IgD-negative memory B cell (primary cell): Measurements from ENCODE around the gene FAM169A. TPM values are rescaled to one million over a fixed set of nuclear protein-coding genes. Genes with fewer than 3 reads are reported as not detected.
"Not testable (repeated sequence)": the region's sequence is repeated elsewhere in the genome, so short reads cannot be mapped to it uniquely, and the experiment has no call there.

Source experiments
- H3K27ac Mint-ChIP-seq, 3 donors: one replicate each; pipeline ENCODE4 v1.8.0; 2020 to 2022; ENCODE audit warnings: mild to moderate bottlenecking in 3 of 3, mixed read lengths in 3 of 3, moderate library complexity in 1 of 3
- H3K27me3 Mint-ChIP-seq: one replicate; pipeline ENCODE4 v1.8.0; 2021; ENCODE audit warnings: mixed read lengths
- H3K36me3 Mint-ChIP-seq: one replicate; pipeline ENCODE4 v1.8.0; 2020; ENCODE audit warnings: mild to moderate bottlenecking, mixed read lengths
- H3K4me1 Mint-ChIP-seq, 3 donors: one replicate each; pipeline ENCODE4 v1.8.0; 2020 to 2022; ENCODE audit warnings: mixed read lengths in 3 of 3, mild to moderate bottlenecking in 1 of 3
- H3K4me3 Mint-ChIP-seq, 4 donors: one replicate each; pipeline ENCODE4 v1.8.0; 2020 to 2022; ENCODE audit warnings: mild to moderate bottlenecking in 4 of 4, mixed read lengths in 4 of 4, moderate library complexity in 3 of 4
- H3K9me3 Mint-ChIP-seq, 3 donors: one replicate each; pipeline ENCODE4 v1.8.0; 2020 to 2021; ENCODE audit warnings: mixed read lengths in 3 of 3, mild to moderate bottlenecking in 1 of 3
- polyA plus RNA-seq: library from polyadenylated mRNA; unstranded; fragments of 300-500 nt; fragmentation: Illumina TruSeq; gene quantifications from one replicate; pipeline ENCODE4 v1.2.3, GENCODE V29; 2021

FAM169A gene
- polyA plus RNA-seq, 1 donor from 2014 or later = 1.6 TPM

DNA sequence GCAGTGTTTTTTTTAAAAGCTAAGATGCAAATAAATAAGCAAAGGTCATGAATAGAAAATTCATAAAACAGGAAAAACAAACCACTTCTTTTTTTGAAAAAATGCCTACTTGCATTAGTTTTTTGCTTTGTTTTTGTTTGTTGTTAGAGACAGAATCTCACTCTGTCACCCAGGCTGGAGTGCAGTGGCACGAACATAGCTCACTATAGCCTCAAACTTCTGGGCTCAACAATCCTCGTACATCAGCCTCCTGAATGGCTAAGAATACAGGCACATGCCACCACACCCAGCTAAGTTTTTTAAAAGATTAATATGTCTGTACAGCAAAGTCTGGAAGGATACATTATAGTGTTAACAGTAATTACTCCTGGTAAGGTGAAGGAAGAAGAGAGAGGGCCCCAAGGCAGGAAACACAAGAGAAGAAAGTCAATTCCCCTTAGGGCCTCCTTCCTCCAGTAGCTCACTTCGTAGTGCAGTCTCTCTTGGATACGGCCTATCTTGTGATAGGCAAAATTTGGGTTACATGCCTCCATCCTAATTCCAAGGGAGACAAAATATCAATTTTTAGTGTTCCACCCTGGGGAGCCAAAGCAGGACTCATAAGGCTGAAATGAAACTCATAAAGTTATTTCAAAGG is 15.3 kb downstream of the FAM169A start:
- Mint-ChIP-seq H3K4me3 (peak overlapping the region in 1 of 4 donors; percentile 47), H3K27me3 (no peaks in the 10 kb centered on the region), H3K36me3 (peaks cover 2% of the 10 kb centered on the region), H3K27ac (peak overlapping the region in 1 of 3 donors; percentile 68), H3K4me1 (peaks cover 6 to 24% (median 12%) of the 10 kb centered on the region in 3 donors), H3K9me3 (peaks cover 0 to 6% (median 0%) of the 10 kb centered on the region in 3 donors)

- no peaks in the 10 kb centered on the region for H3K36me3 Mint-ChIP-seq
- no peaks in the 10 kb centered on the region for H3K9me3 Mint-ChIP-seq
- H3K4me3 Mint-ChIP-seq = no peak overlapping the region
- peaks cover 6 to 24% (median 12%) of the 10 kb centered on the region in 3 donors for H3K4me1 Mint-ChIP-seq
- no peak overlapping the region for H3K27ac Mint-ChIP-seq
- no peaks in the 10 kb centered on the region for H3K27me3 Mint-ChIP-seq
Observed at GRCh38 chr5:74850030-74850429, 16.2 kb downstream of the FAM169A start.

DNA sequence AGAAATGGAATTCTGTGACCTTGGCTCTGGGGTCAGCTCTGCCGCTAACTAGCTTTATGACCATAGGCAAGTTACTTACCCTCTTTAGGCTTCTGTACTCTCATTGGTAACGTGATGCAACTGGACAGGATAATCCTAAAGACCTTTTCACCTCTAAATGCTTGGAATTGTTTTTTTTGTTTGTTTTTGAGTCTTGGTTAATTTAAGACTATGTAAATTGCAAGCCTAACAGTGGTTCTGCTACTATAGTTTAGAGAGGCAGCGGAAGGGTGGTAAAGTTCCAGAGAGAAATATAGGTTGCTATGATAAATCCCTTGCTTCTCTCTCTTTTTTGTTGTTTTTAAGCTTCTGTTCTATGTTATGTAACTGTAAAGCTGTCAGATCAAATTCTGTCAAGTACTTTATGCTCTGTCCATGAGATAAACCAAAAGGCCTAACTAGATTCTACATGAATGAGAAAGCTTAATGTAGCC is 17.6 kb downstream of the FAM169A start:
- Mint-ChIP-seq H3K4me1 (peaks cover 6 to 24% (median 12%) of the 10 kb centered on the region in 3 donors), H3K4me3 (peak overlapping the region in 1 of 4 donors; percentile 24), H3K27ac (no peak overlapping the region), H3K27me3 (no peaks in the 10 kb centered on the region), H3K9me3 (no peaks in the 10 kb centered on the region), H3K36me3 (no peaks in the 10 kb centered on the region)

GRCh38 chr5:74839229-74839628 is 27.0 kb downstream of the FAM169A start:
- H3K4me3 Mint-ChIP-seq = no peak overlapping the region
- peaks cover 0 to 4% (median 0%) of the 10 kb centered on the region in 3 donors for H3K4me1 Mint-ChIP-seq
- no peak overlapping the region for H3K27ac Mint-ChIP-seq
- H3K9me3 Mint-ChIP-seq = peaks cover 0 to 1% (median 0%) of the 10 kb centered on the region in 3 donors
- no peaks in the 10 kb centered on the region for H3K36me3 Mint-ChIP-seq
- no peaks in the 10 kb centered on the region for H3K27me3 Mint-ChIP-seq

DNA sequence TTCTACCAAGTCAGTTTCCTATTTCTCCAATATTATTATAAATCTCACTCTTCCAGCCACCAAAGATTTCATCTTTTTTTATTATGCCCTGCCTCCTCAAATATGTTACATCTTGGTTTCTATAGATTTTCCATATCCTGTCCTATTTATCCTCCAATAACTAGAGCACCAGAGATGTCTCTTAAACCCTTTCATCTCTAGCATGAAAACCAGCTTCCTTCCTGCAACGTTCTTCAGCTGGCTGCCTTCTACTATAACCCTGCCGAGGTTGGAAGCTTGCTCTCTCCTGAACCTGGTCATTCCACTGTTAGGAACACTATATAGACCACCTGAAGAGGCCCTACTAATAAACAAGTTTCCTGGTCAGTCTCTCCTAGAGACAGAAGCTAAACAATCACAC is 27.9 kb downstream of the FAM169A start:
- Mint-ChIP-seq H3K27me3 (no peaks in the 10 kb centered on the region), H3K36me3 (no peaks in the 10 kb centered on the region), H3K27ac (no peak overlapping the region), H3K4me3 (no peak overlapping the region), H3K4me1 (peaks cover 0 to 4% (median 0%) of the 10 kb centered on the region in 3 donors), H3K9me3 (peaks cover 0 to 1% (median 0%) of the 10 kb centered on the region in 3 donors)

- Mint-ChIP-seq H3K4me1 (peaks cover 0 to 4% (median 0%) of the 10 kb centered on the region in 3 donors), H3K9me3 (peaks cover 0 to 1% (median 0%) of the 10 kb centered on the region in 3 donors), H3K27me3 (no peaks in the 10 kb centered on the region), H3K4me3 (no peak overlapping the region), H3K36me3 (no peaks in the 10 kb centered on the region), H3K27ac (no peak overlapping the region)
Observed at GRCh38 chr5:74837115-74837514, 29.1 kb downstream of the FAM169A start.

GRCh38 chr5:74833537-74834266 is 32.5 kb downstream of the FAM169A start:
- H3K4me1 Mint-ChIP-seq = peaks cover 0 to 4% (median 0%) of the 10 kb centered on the region in 3 donors
- peaks cover 0 to 1% (median 0%) of the 10 kb centered on the region in 3 donors for H3K9me3 Mint-ChIP-seq
- H3K36me3 Mint-ChIP-seq = peaks cover 2% of the 10 kb centered on the region
- peaks cover 3% of the 10 kb centered on the region for H3K27me3 Mint-ChIP-seq
- H3K4me3 Mint-ChIP-seq = no peak overlapping the region
- no peak overlapping the region for H3K27ac Mint-ChIP-seq

DNA sequence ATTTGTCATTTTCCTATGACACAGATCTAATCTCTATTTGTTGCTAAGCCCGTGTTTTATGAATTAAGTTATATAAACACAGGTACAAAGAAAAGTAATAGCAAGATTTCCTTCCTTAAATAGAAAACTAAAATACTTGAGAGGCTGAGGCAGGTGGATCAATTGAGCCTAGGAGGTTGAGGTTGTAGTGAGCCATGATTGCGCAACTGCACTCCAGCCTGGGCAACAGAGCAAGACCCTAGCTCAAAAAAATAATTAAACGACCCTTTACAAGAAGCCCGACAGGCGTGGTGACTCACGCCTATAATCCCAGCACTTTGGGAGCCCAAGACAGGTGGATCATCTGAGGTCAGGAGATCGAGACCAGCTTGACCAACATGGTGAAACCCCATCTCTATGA is 36.8 kb downstream of the FAM169A start:
- Mint-ChIP-seq H3K27ac (no peak overlapping the region), H3K4me3 (no peak overlapping the region), H3K9me3 (no peaks in the 10 kb centered on the region), H3K4me1 (no peaks in the 10 kb centered on the region), H3K36me3 (peaks cover 2% of the 10 kb centered on the region), H3K27me3 (peaks cover 3% of the 10 kb centered on the region)

GRCh38 chr5:74822288-74822687 is 43.9 kb downstream of the FAM169A start:
- Mint-ChIP-seq H3K9me3 (no peaks in the 10 kb centered on the region), H3K4me1 (no peaks in the 10 kb centered on the region)

GRCh38 chr5:74816875-74817274 is 49.3 kb downstream of the FAM169A start:
- Mint-ChIP-seq H3K27me3 (no peaks in the 10 kb centered on the region), H3K27ac (no peak overlapping the region), H3K4me1 (no peaks in the 10 kb centered on the region), H3K36me3 (peaks cover 5% of the 10 kb centered on the region), H3K9me3 (no peaks in the 10 kb centered on the region), H3K4me3 (no peak overlapping the region)

More at GRCh38 chr5:74822288-74822687, 43.9 kb downstream of the FAM169A start:
- Mint-ChIP-seq H3K27ac (no peak overlapping the region), H3K27me3 (peaks cover 2% of the 10 kb centered on the region), H3K36me3 (no peaks in the 10 kb centered on the region), H3K4me3 (no peak overlapping the region)

DNA sequence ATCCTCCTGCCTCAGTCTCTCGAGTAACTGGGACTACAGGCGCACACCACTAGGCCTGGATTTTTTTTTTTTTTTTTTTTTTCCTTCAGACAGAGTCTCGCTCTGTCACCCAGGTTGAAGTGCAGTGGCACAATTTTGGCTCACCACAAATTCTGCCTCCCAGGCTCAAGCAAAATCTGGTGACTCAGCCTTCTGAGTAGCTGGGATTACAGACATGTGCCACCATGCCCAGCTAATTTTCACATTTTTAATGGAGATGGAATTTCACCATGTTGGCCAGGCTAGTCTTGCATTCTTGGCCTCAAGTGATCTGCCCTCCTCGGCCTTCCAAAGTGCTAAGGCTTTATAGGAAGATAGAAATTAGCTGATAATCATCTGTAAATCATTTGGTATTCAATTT is 55.3 kb downstream of the FAM169A start:
- Mint-ChIP-seq H3K4me1 (no peaks in the 10 kb centered on the region), H3K27ac (no peak overlapping the region), H3K4me3 (no peak overlapping the region), H3K36me3 (peaks cover 5% of the 10 kb centered on the region), H3K27me3 (no peaks in the 10 kb centered on the region), H3K9me3 (no peaks in the 10 kb centered on the region)

DNA sequence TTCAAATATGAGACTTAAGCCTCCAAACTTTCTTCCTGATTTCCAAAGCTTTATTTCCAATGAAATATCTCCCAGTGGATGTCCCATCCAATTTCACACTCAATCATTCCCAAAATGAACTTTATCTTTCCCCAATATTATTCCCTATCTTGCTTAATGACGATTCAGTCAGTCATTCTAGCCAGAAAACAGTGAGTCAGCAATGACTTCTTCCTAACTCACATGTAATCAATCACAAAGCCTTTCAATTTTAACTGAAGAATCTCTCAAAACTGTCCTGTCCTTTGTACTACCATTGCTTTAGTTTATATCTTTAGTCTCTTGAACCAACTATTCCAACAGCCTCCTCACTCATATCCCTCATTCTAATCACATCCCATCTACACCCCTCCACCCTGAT is 64.2 kb downstream of the FAM169A start:
- Mint-ChIP-seq H3K27me3 (no peaks in the 10 kb centered on the region), H3K4me3 (no peak overlapping the region), H3K36me3 (no peaks in the 10 kb centered on the region), H3K27ac (no peak overlapping the region), H3K9me3 (no peaks in the 10 kb centered on the region), H3K4me1 (no peaks in the 10 kb centered on the region)

- Mint-ChIP-seq H3K4me3 (no peak overlapping the region), H3K4me1 (no peaks in the 10 kb centered on the region), H3K9me3 (no peaks in the 10 kb centered on the region), H3K27ac (no peak overlapping the region), H3K36me3 (no peaks in the 10 kb centered on the region), H3K27me3 (no peaks in the 10 kb centered on the region)
Observed at GRCh38 chr5:74801197-74801596, 65.0 kb downstream of the FAM169A start.

GRCh38 chr5:74798977-74799911 is 66.9 kb downstream of the FAM169A start:
- Mint-ChIP-seq H3K27ac (no peak overlapping the region), H3K9me3 (no peaks in the 10 kb centered on the region), H3K36me3 (no peaks in the 10 kb centered on the region), H3K4me3 (no peak overlapping the region), H3K4me1 (no peaks in the 10 kb centered on the region), H3K27me3 (no peaks in the 10 kb centered on the region)

DNA sequence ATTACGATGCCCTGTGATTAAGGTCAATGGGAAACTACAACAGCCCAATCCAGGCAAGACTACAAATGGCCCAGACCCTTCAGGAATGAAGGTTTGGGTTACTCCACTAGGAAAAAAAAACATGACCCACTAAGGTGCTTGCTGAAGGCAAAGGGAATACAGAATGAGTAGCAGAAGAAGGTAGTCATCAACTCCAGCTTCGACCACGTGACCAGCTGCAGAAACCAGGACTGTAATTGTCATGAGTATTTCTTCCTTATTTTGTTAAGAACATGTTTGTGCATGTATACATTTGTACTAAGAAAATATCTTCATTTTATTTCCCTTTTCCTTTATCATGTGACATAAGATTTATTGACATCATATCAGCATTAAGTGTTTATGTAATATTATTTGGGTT is 74.5 kb downstream of the FAM169A start:
- H3K27me3 Mint-ChIP-seq, H3K36me3 Mint-ChIP-seq, H3K27ac Mint-ChIP-seq, H3K9me3 Mint-ChIP-seq, H3K4me1 Mint-ChIP-seq, H3K4me3 Mint-ChIP-seq: not testable (repeated sequence)
